Measurements from ENCODE around the gene LENG8.

GRCh38 chr19:54405628-54406027, 43.4 kb upstream of the LENG8 start:
- TF ChIP-seq CTCF (IDR thresholded peaks at IDR 0.05; ENCODE audit: insufficient read depth, low read depth, low read length) (no peak), EZH2 (IDR thresholded peaks at IDR 0.05; ENCODE audit: insufficient read depth, low read length) (no peak)

Data from astrocyte (in vitro differentiated cells and primary cell).